ENCODE results near the gene TRPV4. TPM values are rescaled to one million over a fixed set of nuclear protein-coding genes. Genes with fewer than 3 reads are reported as not detected.

TRPV4 gene
- polyA plus RNA-seq, 2 donors, result 6.7 to 10.7 TPM

DNA sequence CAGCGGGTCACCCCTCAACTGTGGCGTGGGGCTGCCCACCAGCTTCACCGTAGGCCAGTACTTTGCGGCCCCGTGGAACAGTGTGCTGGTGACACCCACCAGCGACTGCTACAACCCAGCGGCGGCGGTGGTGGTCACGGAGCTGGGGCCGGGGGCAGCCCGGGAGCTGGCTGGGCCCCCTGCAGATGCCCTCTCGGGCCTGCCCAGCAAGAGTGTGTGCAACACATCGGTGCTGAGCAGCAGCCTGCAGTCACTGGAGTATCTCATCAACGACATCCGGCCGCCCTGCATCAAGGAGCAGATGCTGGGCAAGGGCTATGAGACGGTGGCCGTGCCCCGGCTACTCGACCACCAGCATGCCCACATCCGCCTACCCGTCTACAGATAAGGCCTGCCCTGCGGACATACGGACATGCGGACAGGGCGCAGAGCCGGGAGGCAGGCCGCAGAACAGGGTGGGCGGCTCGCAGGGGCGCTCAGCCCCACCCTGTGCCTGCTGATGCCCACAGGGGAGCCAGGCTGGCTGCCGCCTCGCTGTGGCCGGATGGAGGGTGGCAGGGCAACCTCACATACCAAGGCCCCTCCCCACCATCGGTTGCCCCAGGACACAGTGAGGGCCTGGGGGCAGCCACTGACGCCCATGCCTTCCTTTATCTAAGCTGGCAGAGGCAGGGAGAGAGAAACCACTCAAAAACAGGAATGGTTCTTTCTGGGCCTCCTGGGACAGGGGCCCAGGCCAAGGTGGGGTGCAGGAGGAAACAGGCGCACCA is 64.1 kb downstream of the TRPV4 start:
- Histone ChIP-seq H3K27me3 (ENCODE audit: control insufficient read depth in 1 of 2, insufficient read depth in 2 of 2, low read length in 2 of 2) (no peaks in the 10 kb centered on the region), H3K4me3 (ENCODE audit: low read depth in 1 of 2, low read length in 2 of 2) (no peak overlapping the region), H3K27ac (ENCODE audit: low read depth in 2 of 2, low read length in 1 of 2) (no peak overlapping the region), H3K36me3 (ENCODE audit: control insufficient read depth in 2 of 2, insufficient read depth in 2 of 2, low read length in 1 of 2) (no peaks in the 10 kb centered on the region), H3K4me1 (ENCODE audit: control insufficient read depth in 2 of 2, insufficient read depth in 2 of 2, low read length in 1 of 2) (peaks cover 0 to 2% of the 10 kb centered on the region in 2 donors), H3K9me3 (ENCODE audit: control insufficient read depth in 2 of 2, insufficient read depth in 1 of 2, low read depth in 1 of 2, low read length in 1 of 2) (no peaks in the 10 kb centered on the region)
- WGBS, 2 donors, result 94 to 95% methylated on average over 38 of the region's 38 CpGs

DNA sequence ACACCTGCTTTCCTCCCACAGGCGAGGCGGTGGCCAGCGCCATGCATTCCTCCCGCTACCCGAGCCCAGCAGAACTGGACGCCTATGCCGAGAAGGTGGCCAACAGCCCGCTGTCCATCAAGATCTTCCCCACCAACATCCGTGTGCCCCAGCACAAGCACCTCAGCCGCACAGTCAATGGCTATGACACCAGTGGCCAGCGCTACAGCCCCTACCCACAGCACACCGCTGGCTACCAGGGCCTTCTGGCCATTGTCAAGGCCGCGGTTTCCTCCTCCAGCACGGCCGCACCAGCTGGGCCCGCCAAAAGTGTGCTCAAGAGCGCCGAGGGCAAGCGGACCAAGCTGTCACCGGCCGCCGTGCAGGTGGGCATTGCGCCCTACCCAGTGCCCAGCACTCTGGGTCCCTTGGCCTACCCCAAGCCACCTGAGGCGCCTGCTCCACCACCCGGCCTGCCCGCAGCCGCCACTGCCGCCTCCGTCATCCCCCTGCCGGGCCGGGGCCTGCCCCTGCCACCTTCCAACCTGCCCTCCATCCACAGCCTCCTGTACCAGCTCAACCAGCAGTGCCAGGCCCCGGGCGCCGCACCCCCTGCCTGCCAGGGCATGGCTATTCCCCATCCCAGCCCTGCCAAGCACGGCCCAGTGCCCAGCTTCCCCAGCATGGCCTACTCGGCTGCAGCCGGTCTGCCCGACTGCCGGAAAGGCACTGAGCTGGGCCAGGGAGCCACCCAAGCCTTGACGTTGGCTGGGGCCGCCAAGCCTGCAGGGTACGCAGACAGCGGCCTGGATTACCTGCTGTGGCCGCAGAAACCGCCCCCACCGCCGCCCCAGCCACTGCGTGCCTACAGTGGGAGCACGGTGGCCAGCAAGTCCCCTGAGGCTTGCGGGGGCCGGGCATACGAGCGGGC is 65.0 kb downstream of the TRPV4 start:
- no peaks in the 10 kb centered on the region for H3K36me3 ChIP-seq (ENCODE audit: control insufficient read depth in 2 of 2, insufficient read depth in 2 of 2, low read length in 1 of 2)
- no peaks in the 10 kb centered on the region for H3K27me3 ChIP-seq (ENCODE audit: control insufficient read depth in 1 of 2, insufficient read depth in 2 of 2, low read length in 2 of 2)
- H3K27ac ChIP-seq (ENCODE audit: low read depth in 2 of 2, low read length in 1 of 2), result no peak overlapping the region
- 94% methylated on average over 44 to 54 of the region's 54 CpGs for WGBS, 2 donors
- no peak overlapping the region for H3K4me3 ChIP-seq (ENCODE audit: low read depth in 1 of 2, low read length in 2 of 2)
- peaks cover 0 to 4% of the 10 kb centered on the region in 2 donors for H3K9me3 ChIP-seq (ENCODE audit: control insufficient read depth in 2 of 2, insufficient read depth in 1 of 2, low read depth in 1 of 2, low read length in 1 of 2)
- H3K4me1 ChIP-seq (ENCODE audit: control insufficient read depth in 2 of 2, insufficient read depth in 2 of 2, low read length in 1 of 2), result no peaks in the 10 kb centered on the region

DNA sequence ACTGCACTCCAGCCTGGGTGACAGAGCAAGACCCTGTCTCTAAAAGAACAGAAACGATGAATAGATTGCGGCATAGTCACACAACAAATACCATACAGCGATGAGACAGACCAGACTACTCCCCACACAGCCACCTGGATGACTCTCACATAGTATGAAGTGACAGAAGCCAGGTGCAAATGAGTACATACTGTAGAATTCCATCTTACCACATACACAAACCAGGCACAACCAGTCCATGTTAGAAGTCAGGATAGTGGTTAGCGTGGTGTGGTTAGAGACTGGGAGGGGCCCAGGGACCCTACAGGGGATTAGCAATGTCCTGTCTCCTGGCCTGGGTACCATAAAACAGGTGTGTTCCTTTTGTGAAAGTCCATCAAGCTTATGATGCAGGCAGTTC is 65.7 kb downstream of the TRPV4 start:
- Histone ChIP-seq H3K4me1 (ENCODE audit: control insufficient read depth in 2 of 2, insufficient read depth in 2 of 2, low read length in 1 of 2) (peaks cover 3% of the 10 kb centered on the region in 2 donors), H3K9me3 (ENCODE audit: control insufficient read depth in 2 of 2, insufficient read depth in 1 of 2, low read depth in 1 of 2, low read length in 1 of 2) (peaks cover 0 to 6% of the 10 kb centered on the region in 2 donors), H3K4me3 (ENCODE audit: low read depth in 1 of 2, low read length in 2 of 2) (no peak overlapping the region), H3K27me3 (ENCODE audit: control insufficient read depth in 1 of 2, insufficient read depth in 2 of 2, low read length in 2 of 2) (no peaks in the 10 kb centered on the region), H3K27ac (ENCODE audit: low read depth in 2 of 2, low read length in 1 of 2) (no peak overlapping the region), H3K36me3 (ENCODE audit: control insufficient read depth in 2 of 2, insufficient read depth in 2 of 2, low read length in 1 of 2) (no peaks in the 10 kb centered on the region)
- 91 to 96% methylated on average over 4 of the region's 4 CpGs for WGBS, 2 donors

DNA sequence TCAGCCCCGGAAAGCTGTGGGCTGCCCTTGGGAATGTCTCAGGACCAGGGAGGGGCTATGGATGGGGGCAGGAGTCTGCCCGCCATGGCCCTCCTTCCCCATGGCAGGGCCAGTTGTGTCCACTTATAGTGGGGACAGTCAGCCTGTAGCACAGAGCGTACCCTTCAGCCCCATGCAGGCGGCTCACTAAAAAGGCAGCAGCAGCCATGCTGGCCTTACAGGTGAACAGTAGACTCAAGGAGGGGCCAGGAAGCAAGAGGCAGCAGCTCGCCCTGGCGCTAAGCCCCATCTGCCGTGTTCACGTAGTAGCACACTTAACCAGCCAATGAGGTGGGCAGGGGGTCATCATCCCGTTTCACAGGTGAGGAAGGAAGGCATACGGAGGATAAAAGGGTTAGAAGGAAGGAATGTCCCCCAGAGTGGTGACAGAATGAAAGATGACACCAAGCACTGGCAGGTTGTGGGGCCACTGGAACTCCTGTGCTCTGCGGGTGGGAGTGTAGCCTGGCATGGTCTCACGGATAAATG is 66.9 kb downstream of the TRPV4 start:
- no peak overlapping the region for H3K27ac ChIP-seq (ENCODE audit: low read depth in 2 of 2, low read length in 1 of 2)
- H3K4me1 ChIP-seq (ENCODE audit: control insufficient read depth in 2 of 2, insufficient read depth in 2 of 2, low read length in 1 of 2), result peaks cover 3% of the 10 kb centered on the region in 2 donors
- H3K9me3 ChIP-seq (ENCODE audit: control insufficient read depth in 2 of 2, insufficient read depth in 1 of 2, low read depth in 1 of 2, low read length in 1 of 2), result peaks cover 0 to 6% of the 10 kb centered on the region in 2 donors
- no peaks in the 10 kb centered on the region for H3K36me3 ChIP-seq (ENCODE audit: control insufficient read depth in 2 of 2, insufficient read depth in 2 of 2, low read length in 1 of 2)
- no peak overlapping the region for H3K4me3 ChIP-seq (ENCODE audit: low read depth in 1 of 2, low read length in 2 of 2)
- H3K27me3 ChIP-seq (ENCODE audit: control insufficient read depth in 1 of 2, insufficient read depth in 2 of 2, low read length in 2 of 2), result no peaks in the 10 kb centered on the region
- 85 to 86% methylated on average over 12 of the region's 12 CpGs for WGBS, 2 donors

DNA sequence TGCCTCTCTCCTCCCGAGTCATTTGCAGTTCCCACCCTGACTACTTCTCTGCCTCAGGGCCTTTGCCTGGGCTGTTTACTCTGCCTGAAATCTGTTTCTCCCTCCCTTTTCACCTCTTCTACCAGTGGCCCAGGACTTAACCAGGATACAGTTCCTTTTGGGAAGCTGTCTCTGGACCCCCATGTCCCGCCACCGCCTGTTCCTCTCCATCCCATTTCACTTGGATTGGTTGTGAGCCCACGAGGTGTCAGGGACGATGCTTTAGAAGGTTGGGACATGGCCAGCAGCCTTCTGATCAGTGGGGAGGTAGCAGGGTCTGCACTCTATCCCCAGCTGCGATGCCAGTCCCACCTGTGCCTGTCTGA is 67.8 kb downstream of the TRPV4 start:
- Histone ChIP-seq H3K9me3 (ENCODE audit: control insufficient read depth in 2 of 2, insufficient read depth in 1 of 2, low read depth in 1 of 2, low read length in 1 of 2) (peaks cover 0 to 6% of the 10 kb centered on the region in 2 donors), H3K27ac (ENCODE audit: low read depth in 2 of 2, low read length in 1 of 2) (no peak overlapping the region), H3K36me3 (ENCODE audit: control insufficient read depth in 2 of 2, insufficient read depth in 2 of 2, low read length in 1 of 2) (no peaks in the 10 kb centered on the region), H3K4me1 (ENCODE audit: control insufficient read depth in 2 of 2, insufficient read depth in 2 of 2, low read length in 1 of 2) (peaks cover 3% of the 10 kb centered on the region in 2 donors), H3K4me3 (ENCODE audit: low read depth in 1 of 2, low read length in 2 of 2) (no peak overlapping the region), H3K27me3 (ENCODE audit: control insufficient read depth in 1 of 2, insufficient read depth in 2 of 2, low read length in 2 of 2) (no peaks in the 10 kb centered on the region)
- 86 to 90% methylated on average over 6 of the region's 6 CpGs for WGBS, 2 donors

DNA sequence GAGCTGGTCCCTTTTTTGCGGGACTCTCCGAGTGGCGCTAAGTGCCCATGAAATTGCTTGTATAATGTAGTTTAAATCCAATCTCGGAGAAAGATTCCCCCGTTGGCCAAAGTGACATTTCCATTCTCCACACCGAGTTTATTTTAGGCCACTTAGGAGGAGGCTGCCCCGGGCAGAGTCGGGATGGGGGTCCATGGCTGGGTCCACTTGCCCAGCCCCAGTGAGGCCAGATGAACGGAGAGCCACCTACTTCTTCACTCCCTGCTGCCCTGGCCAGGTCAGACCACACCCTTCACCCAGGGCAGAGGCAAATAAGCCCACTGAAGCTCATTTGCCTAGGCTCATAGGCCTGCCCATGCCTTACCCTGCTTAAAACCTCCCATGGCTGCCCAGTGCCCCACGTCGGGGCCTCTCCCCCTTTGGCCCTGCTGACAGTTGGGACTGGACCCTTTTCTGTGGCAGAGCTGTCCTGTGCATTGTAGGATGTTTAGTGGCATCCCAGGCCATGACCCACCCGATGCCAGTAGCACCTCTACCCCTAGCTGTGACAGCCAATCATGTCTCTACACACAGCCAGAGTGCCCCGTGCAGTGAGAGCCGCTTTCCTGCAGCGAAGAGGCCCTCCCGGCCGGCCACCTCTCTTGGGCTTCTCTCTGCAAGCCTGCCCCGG is 68.3 kb downstream of the TRPV4 start:
- no peaks in the 10 kb centered on the region for H3K27me3 ChIP-seq (ENCODE audit: control insufficient read depth in 1 of 2, insufficient read depth in 2 of 2, low read length in 2 of 2)
- no peaks in the 10 kb centered on the region for H3K36me3 ChIP-seq (ENCODE audit: control insufficient read depth in 2 of 2, insufficient read depth in 2 of 2, low read length in 1 of 2)
- no peak overlapping the region for H3K27ac ChIP-seq (ENCODE audit: low read depth in 2 of 2, low read length in 1 of 2)
- no peak overlapping the region for H3K4me3 ChIP-seq (ENCODE audit: low read depth in 1 of 2, low read length in 2 of 2)
- peaks cover 3 to 5% of the 10 kb centered on the region in 2 donors for H3K4me1 ChIP-seq (ENCODE audit: control insufficient read depth in 2 of 2, insufficient read depth in 2 of 2, low read length in 1 of 2)
- 89 to 92% methylated on average over 18 of the region's 18 CpGs for WGBS, 2 donors
- peaks cover 0 to 6% of the 10 kb centered on the region in 2 donors for H3K9me3 ChIP-seq (ENCODE audit: control insufficient read depth in 2 of 2, insufficient read depth in 1 of 2, low read depth in 1 of 2, low read length in 1 of 2)

DNA sequence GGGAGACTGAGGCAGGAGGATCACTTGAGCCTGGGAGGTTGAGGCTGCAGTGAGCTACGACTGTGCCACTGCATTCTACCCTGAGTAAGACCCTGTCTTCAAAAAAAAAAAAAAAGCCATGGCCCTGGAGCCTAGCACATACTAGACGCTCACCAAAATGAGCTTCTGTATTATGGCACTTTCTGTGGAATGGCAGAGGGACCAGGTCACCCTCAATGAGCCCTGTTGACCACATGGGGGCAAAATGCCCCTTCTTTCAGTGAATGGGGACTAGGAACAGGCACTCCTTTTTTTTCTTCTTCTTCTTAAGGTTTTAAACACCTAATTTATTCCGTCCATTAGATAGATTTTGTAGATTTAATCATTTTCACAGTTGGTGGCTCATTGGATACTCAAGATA is 69.1 kb downstream of the TRPV4 start:
- Histone ChIP-seq H3K4me1 (ENCODE audit: control insufficient read depth in 2 of 2, insufficient read depth in 2 of 2, low read length in 1 of 2) (peaks cover 3 to 5% of the 10 kb centered on the region in 2 donors), H3K4me3 (ENCODE audit: low read depth in 1 of 2, low read length in 2 of 2) (no peak overlapping the region), H3K27me3 (ENCODE audit: control insufficient read depth in 1 of 2, insufficient read depth in 2 of 2, low read length in 2 of 2) (no peaks in the 10 kb centered on the region), H3K36me3 (ENCODE audit: control insufficient read depth in 2 of 2, insufficient read depth in 2 of 2, low read length in 1 of 2) (no peaks in the 10 kb centered on the region), H3K27ac (ENCODE audit: low read depth in 2 of 2, low read length in 1 of 2) (no peak overlapping the region), H3K9me3 (ENCODE audit: control insufficient read depth in 2 of 2, insufficient read depth in 1 of 2, low read depth in 1 of 2, low read length in 1 of 2) (peaks cover 0 to 6% of the 10 kb centered on the region in 2 donors)
- 83 to 89% methylated on average over 3 of the region's 3 CpGs for WGBS, 2 donors

DNA sequence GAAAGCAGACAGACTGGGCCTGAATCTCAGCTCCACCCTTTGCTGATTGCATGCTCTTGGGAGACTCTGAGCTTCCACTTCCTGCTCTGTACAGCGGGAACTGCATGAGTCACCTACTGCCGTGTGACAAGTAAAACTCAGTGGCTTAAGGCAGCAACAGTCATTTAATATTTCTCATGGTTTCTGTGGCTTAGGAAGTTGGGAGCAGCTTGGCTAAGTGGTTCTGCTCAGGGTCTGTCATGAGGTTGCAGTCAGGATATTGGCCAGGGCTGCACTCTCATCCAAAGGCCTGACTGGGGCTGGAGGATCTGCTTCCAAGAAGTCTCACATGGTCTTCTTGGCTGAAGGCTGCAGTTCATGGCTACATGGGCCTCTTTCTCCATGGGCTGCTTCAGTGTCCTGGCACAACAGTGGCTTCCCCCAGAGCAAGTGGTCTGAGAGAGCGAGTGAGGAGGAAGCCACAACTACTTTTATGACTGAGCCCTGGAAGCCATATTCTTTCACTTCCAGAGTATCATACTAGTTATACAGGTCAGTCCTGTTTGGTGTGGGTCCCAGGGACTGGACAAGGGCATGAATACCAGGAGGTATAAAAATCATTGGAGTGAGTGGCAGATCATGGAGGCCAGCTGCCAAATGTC is 69.9 kb downstream of the TRPV4 start:
- Histone ChIP-seq H3K4me1 (ENCODE audit: control insufficient read depth in 2 of 2, insufficient read depth in 2 of 2, low read length in 1 of 2) (peaks cover 3 to 5% of the 10 kb centered on the region in 2 donors), H3K36me3 (ENCODE audit: control insufficient read depth in 2 of 2, insufficient read depth in 2 of 2, low read length in 1 of 2) (no peaks in the 10 kb centered on the region), H3K9me3 (ENCODE audit: control insufficient read depth in 2 of 2, insufficient read depth in 1 of 2, low read depth in 1 of 2, low read length in 1 of 2) (peaks cover 0 to 6% of the 10 kb centered on the region in 2 donors), H3K27ac (ENCODE audit: low read depth in 2 of 2, low read length in 1 of 2) (peak overlapping the region in 1 of 2 donors; percentile 76), H3K4me3 (ENCODE audit: low read depth in 1 of 2, low read length in 2 of 2) (no peak overlapping the region), H3K27me3 (ENCODE audit: control insufficient read depth in 1 of 2, insufficient read depth in 2 of 2, low read length in 2 of 2) (no peaks in the 10 kb centered on the region)
- 50 to 60% methylated on average over 3 of the region's 3 CpGs for whole genome bisulfite sequencing, 2 donors
